Prostate gland (tissue), 2 donors: Measurements from ENCODE around the gene TMPRSS4. TPM values are rescaled to one million over a fixed set of nuclear protein-coding genes. Genes with fewer than 3 reads are reported as not detected.

Experiments used
- DNase-seq: peaks from one replicate; pipeline ENCODE4 v3.0.0-alpha.2; 2019; ENCODE audit warnings: low spot score
- H3K27ac ChIP-seq, 2 donors: fragments of 200-600 bp; sonication (generic); 2 replicates each; pipeline ENCODE4 v1.5.1; 2017 to 2019
- H3K27me3 ChIP-seq: fragments of 200-600 bp; sonication (generic); replicated peaks from 2 replicates; pipeline ENCODE4 v1.5.1; 2019; ENCODE audit not compliant: insufficient read depth
- H3K36me3 ChIP-seq, 2 donors: fragments of 200-600 bp; sonication (generic); 1 replicate in 1 of 2; 2 replicates in 1 of 2; pipeline versions ENCODE4 v1.5.1 to v1.8.1; 2017 to 2019
- H3K4me1 ChIP-seq: fragments of 200-600 bp; sonication (generic); replicated peaks from 2 replicates; pipeline ENCODE4 v1.5.1; 2019
- H3K4me3 ChIP-seq, 2 donors: fragments of 200-600 bp; sonication (generic); 2 replicates each; pipeline ENCODE4 v1.5.1; 2017 to 2019
- H3K9me3 ChIP-seq: fragments of 200-600 bp; sonication (generic); 2 replicates; pipeline ENCODE4 v1.5.1; 2017
- POLR2A ChIP-seq: fragments of 450-650 bp; IDR thresholded peaks from one replicate; pipeline ENCODE4 v1.6.1; 2016; ENCODE audit warnings: antibody characterized with exemption, mild to moderate bottlenecking
- POLR2AphosphoS5 ChIP-seq: sonication (generic); formaldehyde crosslinking; IDR thresholded peaks from one replicate; pipeline ENCODE4 v1.6.1; 2017; ENCODE audit warnings: antibody characterized with exemption
- WGBS: methylation state at CpG from one replicate; pipeline ENCODE4 v1.1.5; 2018; 5-methylcytosine and 5-hydroxymethylcytosine counted together
- intact Hi-C: fragments of 100-400 bp; cut with DNase I; formaldehyde crosslinking; loops from one replicate; pipeline ENCODE4 v1.14.2; 2022
- total RNA-seq, 2 donors: library from RNA; depleted of rRNA; stranded (reverse); fragments of >200 nt; gene quantifications; one replicate each; pipeline ENCODE4 v1.1.0, GENCODE V29; 2016
- TF ChIP-seq, protein P1 (sequence below), 4 experiments: fragments of 200-600 bp in 2 of 4; fragments of 450-650 bp in 2 of 4; sonication (generic) in 2 of 4; IDR thresholded peaks; 1 replicate in 3 of 4; 2 replicates in 1 of 4; pipeline ENCODE4 v1.5.1; 2016 to 2019; ENCODE audit warnings: antibody characterized with exemption in 4 of 4, mild to moderate bottlenecking in 2 of 4, moderate library complexity in 2 of 4

Gene TMPRSS4
- total RNA-seq, 2 donors from 2014 or later, result 1.5 to 6.4 TPM

DNA sequence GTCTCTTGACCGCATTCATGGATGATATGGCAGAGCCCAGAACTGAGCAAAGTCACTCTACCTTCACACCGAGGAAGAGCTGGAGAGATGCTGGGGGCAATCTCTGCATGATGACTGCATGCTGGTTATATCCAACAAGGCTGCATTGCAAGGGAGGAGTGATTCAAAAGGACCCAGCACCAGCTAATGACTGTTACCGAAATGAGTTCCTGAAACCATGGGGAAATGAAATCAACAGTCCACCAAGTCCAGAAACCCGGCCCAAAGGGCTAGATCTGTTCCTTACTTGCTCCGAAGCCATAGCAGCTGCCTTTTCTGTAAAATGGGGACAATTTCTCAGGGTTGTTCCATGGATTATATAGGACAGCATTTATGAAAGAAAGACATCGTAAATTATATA is 11.1 kb downstream of the TMPRSS4 start:
- no peak for DNase-seq
- intact Hi-C loops, result no loop called here
- no peaks in the 10 kb centered on the region for H3K27me3 ChIP-seq
- no peaks in the 10 kb centered on the region for H3K9me3 ChIP-seq
- no peak for TF ChIP-seq POLR2AphosphoS5
- TF ChIP-seq, protein P1, sequence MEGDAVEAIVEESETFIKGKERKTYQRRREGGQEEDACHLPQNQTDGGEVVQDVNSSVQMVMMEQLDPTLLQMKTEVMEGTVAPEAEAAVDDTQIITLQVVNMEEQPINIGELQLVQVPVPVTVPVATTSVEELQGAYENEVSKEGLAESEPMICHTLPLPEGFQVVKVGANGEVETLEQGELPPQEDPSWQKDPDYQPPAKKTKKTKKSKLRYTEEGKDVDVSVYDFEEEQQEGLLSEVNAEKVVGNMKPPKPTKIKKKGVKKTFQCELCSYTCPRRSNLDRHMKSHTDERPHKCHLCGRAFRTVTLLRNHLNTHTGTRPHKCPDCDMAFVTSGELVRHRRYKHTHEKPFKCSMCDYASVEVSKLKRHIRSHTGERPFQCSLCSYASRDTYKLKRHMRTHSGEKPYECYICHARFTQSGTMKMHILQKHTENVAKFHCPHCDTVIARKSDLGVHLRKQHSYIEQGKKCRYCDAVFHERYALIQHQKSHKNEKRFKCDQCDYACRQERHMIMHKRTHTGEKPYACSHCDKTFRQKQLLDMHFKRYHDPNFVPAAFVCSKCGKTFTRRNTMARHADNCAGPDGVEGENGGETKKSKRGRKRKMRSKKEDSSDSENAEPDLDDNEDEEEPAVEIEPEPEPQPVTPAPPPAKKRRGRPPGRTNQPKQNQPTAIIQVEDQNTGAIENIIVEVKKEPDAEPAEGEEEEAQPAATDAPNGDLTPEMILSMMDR (IDR thresholded peaks at IDR 0.05), result no peak
- no peak for TF ChIP-seq POLR2A
- H3K4me3 ChIP-seq, result no peak overlapping the region
- H3K36me3 ChIP-seq, result no peaks in the 10 kb centered on the region
- 92% methylated on average over 6 of the region's 6 CpGs for WGBS
- H3K4me1 ChIP-seq, result no peaks in the 10 kb centered on the region
- H3K27ac ChIP-seq, result no peak overlapping the region

DNA sequence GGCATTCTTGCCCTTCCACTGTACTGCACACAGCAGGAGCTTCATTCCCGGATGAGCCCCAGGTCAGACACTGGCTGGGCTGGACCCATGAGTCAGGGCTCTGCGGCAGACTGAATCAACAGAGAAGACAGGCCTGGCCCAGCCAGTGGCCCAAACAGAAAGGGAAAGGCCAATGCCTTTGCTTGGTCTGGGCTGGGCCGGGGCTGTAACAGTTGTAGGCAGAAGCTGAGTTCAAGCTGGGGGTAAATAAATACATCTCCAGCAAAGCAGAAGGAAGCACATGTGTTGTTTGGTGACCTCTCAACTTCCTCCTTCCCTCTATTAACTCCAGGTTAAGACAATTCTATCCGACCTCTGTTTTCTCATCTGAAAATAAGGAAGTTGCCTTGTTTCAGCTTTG is 11.7 kb downstream of the TMPRSS4 start:
- intact Hi-C loops, result no loop called here
- 76% methylated on average over 4 of the region's 4 CpGs for WGBS

DNA sequence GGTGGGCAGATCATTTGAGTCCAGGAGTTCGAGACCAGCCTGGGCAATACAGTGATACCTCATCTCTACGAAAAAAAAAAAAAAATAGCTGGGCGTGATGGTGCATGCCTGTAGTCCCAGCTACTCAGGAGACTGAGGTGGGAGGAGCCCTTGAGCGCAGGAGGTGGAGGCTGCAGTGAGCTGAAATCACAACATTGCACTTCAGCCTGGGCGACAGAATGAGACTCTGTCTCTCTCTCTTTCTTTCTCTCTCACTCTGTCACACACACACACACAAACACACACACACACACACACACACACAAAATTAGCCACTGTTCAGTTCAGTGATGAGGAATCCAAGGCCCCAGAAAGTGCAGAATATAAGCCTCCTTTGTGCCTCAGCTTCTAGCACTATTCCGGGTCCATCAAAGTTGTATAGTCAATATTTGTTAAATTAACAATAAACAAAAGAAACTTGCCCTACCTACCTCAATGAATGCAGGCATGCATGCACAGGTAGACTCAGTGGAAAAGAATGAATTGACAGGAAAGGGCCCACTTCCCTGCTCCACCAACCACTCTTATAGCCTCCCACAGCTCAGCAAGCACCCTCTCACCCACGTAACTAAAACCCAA is 13.8 kb downstream of the TMPRSS4 start:
- WGBS, result 56% methylated on average over 7 of the region's 7 CpGs
- no peaks in the 10 kb centered on the region for H3K36me3 ChIP-seq
- H3K9me3 ChIP-seq, result no peaks in the 10 kb centered on the region
- H3K27ac ChIP-seq, result no peak overlapping the region
- H3K4me1 ChIP-seq, result no peaks in the 10 kb centered on the region
- intact Hi-C loops, result no loop called here
- TF ChIP-seq POLR2A (peak; percentile 37), POLR2AphosphoS5 (no peak)
- TF ChIP-seq, protein P1 (IDR thresholded peaks at IDR 0.05), result no peak
- no peaks in the 10 kb centered on the region for H3K27me3 ChIP-seq
- DNase-seq, result no peak
- H3K4me3 ChIP-seq, result no peak overlapping the region

More for the DNA sequence above, 11.7 kb downstream of the TMPRSS4 start:
- Histone ChIP-seq H3K4me1 (no peaks in the 10 kb centered on the region), H3K4me3 (no peak overlapping the region), H3K27ac (no peak overlapping the region), H3K9me3 (no peaks in the 10 kb centered on the region), H3K27me3 (no peaks in the 10 kb centered on the region), H3K36me3 (no peaks in the 10 kb centered on the region)
- no peak for DNase-seq
- TF ChIP-seq POLR2AphosphoS5 (no peak), POLR2A (no peak)
- TF ChIP-seq, protein P1 (IDR thresholded peaks at IDR 0.05), result no peak

DNA sequence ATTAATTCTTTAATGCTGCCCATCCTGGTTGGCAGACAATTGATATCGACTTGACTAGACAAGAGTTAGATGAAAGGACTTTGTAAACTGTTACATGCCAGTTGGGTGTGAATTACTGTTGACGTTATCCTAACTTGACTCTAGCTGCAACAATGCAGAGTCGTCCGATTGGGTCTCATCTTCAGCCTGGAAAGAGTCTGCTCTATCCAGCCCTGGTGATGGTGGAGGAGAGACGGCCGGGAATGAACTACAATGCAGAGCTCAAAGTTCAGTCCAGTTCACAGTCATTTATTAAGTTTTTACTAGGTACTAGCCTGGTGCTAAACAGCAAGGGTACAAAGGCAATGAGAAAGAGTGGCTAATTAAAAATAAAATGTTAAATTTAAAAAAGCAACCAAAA is 14.8 kb downstream of the TMPRSS4 start:
- H3K4me1 ChIP-seq, result no peaks in the 10 kb centered on the region
- no peaks in the 10 kb centered on the region for H3K36me3 ChIP-seq
- no peak for DNase-seq
- H3K27ac ChIP-seq, result no peak overlapping the region
- TF ChIP-seq POLR2AphosphoS5, result no peak
- no peak for TF ChIP-seq POLR2A
- TF ChIP-seq, protein P1 (IDR thresholded peaks at IDR 0.05), result no peak
- H3K4me3 ChIP-seq, result no peak overlapping the region
- no peaks in the 10 kb centered on the region for H3K9me3 ChIP-seq
- 19% methylated on average over 6 of the region's 6 CpGs for WGBS
- no peaks in the 10 kb centered on the region for H3K27me3 ChIP-seq
- intact Hi-C loops, result no loop called here

DNA sequence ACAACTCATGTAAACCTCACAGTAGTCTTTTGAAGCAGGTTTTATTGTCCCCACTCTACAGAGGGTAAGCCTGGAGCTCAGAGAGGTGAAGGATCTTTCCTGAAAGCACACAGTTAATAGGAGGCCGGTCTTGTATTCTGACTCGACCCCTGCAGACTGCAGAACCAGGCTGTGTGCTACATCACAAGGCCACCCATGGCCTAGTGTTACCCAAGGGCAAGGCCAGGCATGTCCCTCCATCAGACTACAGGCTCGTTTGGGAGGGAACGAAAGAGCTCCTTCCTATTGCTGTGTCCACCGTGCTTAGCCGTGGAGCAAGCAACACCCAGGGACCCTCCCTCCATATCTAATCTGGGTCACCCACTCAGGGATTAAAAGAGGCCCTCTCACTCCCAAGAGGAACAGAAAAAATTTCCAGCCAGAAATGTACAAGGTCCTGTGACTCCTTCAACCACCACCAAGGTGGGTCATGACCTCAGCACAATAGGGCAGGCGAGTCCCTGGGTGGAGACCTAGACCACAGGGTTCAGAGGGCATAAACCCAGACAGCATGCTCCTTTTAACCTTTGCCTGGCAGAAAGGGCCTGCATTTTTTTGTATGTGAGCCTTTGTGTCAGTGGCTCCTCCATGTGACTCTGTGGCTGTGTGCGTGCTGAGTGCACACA is 16.2 kb downstream of the TMPRSS4 start:
- intact Hi-C loops, result no loop called here
- H3K36me3 ChIP-seq, result no peaks in the 10 kb centered on the region
- TF ChIP-seq, protein P1 (IDR thresholded peaks at IDR 0.05), result no peak
- no peak for TF ChIP-seq POLR2AphosphoS5
- TF ChIP-seq POLR2A, result no peak
- no peaks in the 10 kb centered on the region for H3K27me3 ChIP-seq
- WGBS, result 66% methylated on average over 8 of the region's 8 CpGs
- no peak overlapping the region for H3K27ac ChIP-seq
- no peak for DNase-seq
- H3K4me3 ChIP-seq, result no peak overlapping the region
- no peaks in the 10 kb centered on the region for H3K4me1 ChIP-seq
- H3K9me3 ChIP-seq, result no peaks in the 10 kb centered on the region
